Ishikawa (cell line): ENCODE measurements around the gene ATP5F1D.

Experiments
- CEBPB ChIP-seq: IDR thresholded peaks from 2 replicates; pipeline ENCODE4 v1.6.1; 2012
- CREB1 ChIP-seq: IDR thresholded peaks from 2 replicates; pipeline ENCODE4 v1.6.1; 2012; ENCODE audit warnings: low read depth
- EGR1 ChIP-seq: IDR thresholded peaks from 2 replicates; pipeline ENCODE4 v1.6.1; 2012
- EP300 ChIP-seq: IDR thresholded peaks from 2 replicates; pipeline ENCODE4 v1.6.1; 2012; ENCODE audit warnings: borderline replicate concordance
- FOXM1 ChIP-seq: IDR thresholded peaks from 2 replicates; pipeline ENCODE4 v1.6.1; 2012; ENCODE audit warnings: low read depth, borderline replicate concordance
- NFIC ChIP-seq: IDR thresholded peaks from 2 replicates; pipeline ENCODE4 v1.6.1; 2012
- RAD21 ChIP-seq: IDR thresholded peaks from 2 replicates; pipeline ENCODE4 v1.6.1; 2012; ENCODE audit warnings: low read depth
- TAF1 ChIP-seq: IDR thresholded peaks from 2 replicates; pipeline ENCODE4 v1.6.1; 2012; ENCODE audit warnings: low read depth, mild to moderate bottlenecking
- TCF12 ChIP-seq: IDR thresholded peaks from 2 replicates; pipeline ENCODE4 v1.6.1; 2012; ENCODE audit warnings: low read depth
- TEAD4 ChIP-seq: IDR thresholded peaks from 2 replicates; pipeline ENCODE4 v1.6.1; 2012
- YY1 ChIP-seq: IDR thresholded peaks from 2 replicates; pipeline ENCODE4 v1.6.1; 2012; ENCODE audit warnings: low read depth
- ZBTB7A ChIP-seq: IDR thresholded peaks from 2 replicates; pipeline ENCODE4 v1.6.1; 2012; ENCODE audit warnings: low read depth
- TF ChIP-seq, protein P1 (sequence below): IDR thresholded peaks from 2 replicates; pipeline ENCODE4 v1.6.1; 2012; ENCODE audit warnings: low read depth, mild to moderate bottlenecking
- TF ChIP-seq, protein P2 (sequence below): IDR thresholded peaks from 2 replicates; pipeline ENCODE4 v1.6.1; 2012
- TF ChIP-seq, protein P3 (sequence below): IDR thresholded peaks from 2 replicates; pipeline ENCODE4 v1.6.1; 2012

The ATP5F1D gene

DNA sequence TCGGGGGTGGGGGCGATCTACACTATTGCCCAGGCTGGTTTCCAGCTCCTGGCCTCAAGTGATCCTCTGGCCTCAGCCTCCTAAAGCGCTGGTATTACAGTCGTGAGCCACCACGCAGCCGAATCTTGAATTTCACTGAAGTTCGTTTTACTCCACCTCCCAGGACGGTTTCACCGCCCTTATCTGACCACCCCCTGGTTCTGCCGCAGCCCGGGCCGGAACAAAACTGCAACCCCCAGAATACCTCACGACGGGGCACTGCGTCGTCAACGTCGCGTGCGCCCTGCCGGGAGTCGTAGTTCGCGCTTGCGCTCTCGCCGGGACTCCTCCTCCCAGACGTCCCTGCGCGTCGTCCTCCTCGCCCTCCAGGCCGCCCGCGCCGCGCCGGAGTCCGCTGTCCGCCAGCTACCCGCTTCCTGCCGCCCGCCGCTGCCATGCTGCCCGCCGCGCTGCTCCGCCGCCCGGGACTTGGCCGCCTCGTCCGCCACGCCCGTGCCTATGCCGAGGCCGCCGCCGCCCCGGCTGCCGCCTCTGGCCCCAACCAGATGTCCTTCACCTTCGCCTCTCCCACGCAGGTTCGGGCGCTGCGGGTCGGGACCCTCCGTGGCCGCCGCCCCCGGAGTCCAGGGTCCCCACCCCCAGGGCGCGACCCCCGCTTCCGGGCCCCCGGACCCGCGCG, at the start of gene ATP5F1D:
Gene ATP5F1D (plus strand): TSS at position 335 of the 679 bp plus-strand sequence. CDS start 100 bp downstream, at position 435.
- TF ChIP-seq RAD21: no peak
- no peak for TF ChIP-seq CEBPB
- TF ChIP-seq, protein P1, sequence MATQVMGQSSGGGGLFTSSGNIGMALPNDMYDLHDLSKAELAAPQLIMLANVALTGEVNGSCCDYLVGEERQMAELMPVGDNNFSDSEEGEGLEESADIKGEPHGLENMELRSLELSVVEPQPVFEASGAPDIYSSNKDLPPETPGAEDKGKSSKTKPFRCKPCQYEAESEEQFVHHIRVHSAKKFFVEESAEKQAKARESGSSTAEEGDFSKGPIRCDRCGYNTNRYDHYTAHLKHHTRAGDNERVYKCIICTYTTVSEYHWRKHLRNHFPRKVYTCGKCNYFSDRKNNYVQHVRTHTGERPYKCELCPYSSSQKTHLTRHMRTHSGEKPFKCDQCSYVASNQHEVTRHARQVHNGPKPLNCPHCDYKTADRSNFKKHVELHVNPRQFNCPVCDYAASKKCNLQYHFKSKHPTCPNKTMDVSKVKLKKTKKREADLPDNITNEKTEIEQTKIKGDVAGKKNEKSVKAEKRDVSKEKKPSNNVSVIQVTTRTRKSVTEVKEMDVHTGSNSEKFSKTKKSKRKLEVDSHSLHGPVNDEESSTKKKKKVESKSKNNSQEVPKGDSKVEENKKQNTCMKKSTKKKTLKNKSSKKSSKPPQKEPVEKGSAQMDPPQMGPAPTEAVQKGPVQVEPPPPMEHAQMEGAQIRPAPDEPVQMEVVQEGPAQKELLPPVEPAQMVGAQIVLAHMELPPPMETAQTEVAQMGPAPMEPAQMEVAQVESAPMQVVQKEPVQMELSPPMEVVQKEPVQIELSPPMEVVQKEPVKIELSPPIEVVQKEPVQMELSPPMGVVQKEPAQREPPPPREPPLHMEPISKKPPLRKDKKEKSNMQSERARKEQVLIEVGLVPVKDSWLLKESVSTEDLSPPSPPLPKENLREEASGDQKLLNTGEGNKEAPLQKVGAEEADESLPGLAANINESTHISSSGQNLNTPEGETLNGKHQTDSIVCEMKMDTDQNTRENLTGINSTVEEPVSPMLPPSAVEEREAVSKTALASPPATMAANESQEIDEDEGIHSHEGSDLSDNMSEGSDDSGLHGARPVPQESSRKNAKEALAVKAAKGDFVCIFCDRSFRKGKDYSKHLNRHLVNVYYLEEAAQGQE: no peak
- no peak for TF ChIP-seq EP300
- TF ChIP-seq CREB1: peak; percentile 80
- TF ChIP-seq EGR1: no peak
- TF ChIP-seq, protein P2, sequence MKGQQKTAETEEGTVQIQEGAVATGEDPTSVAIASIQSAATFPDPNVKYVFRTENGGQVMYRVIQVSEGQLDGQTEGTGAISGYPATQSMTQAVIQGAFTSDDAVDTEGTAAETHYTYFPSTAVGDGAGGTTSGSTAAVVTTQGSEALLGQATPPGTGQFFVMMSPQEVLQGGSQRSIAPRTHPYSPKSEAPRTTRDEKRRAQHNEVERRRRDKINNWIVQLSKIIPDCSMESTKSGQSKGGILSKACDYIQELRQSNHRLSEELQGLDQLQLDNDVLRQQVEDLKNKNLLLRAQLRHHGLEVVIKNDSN: peak; percentile 45; the same call in 1 of the 2 replicates
- TF ChIP-seq FOXM1: no peak
- TF ChIP-seq TCF12: peak; percentile 67; the same call in 1 of the 2 replicates
- peak; percentile 76 for TF ChIP-seq YY1
- peak; percentile 76; the same call in 1 of the 2 replicates for TF ChIP-seq TAF1
- no peak for TF ChIP-seq NFIC
- peak; percentile 59; the same call in 1 of the 2 replicates for TF ChIP-seq ZBTB7A
- TF ChIP-seq TEAD4: no peak
- TF ChIP-seq, protein P3, sequence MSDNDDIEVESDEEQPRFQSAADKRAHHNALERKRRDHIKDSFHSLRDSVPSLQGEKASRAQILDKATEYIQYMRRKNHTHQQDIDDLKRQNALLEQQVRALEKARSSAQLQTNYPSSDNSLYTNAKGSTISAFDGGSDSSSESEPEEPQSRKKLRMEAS: peak; percentile 61; the same call in 1 of the 2 replicates

DNA sequence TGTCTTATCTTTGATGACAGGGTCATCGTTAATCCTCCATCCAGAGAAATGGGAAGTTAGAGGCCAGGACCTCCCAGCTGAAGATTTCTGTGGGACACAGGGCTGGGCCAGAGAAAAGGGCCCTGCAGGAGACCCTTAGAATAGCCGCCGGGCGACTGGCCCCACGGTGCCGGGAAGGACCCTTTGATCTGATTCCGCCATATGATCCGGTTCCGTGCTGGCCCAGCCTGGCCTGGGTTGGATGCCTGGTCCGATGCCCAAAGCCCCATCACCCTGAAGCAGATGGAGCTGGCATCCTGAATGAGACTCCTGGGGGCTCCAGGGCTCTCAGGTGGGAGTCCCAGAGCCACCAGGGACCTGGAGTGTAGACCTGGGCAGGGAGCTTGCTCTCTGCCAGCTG, 42.0 kb upstream of the ATP5F1D start:
- TF ChIP-seq CREB1 (no peak), EGR1 (no peak), NFIC (no peak), CEBPB (no peak), TEAD4 (no peak), FOXM1 (no peak), TCF12 (no peak), RAD21 (no peak), TAF1 (no peak)
- TF ChIP-seq, protein P1: no peak
- TF ChIP-seq, protein P3: no peak

DNA sequence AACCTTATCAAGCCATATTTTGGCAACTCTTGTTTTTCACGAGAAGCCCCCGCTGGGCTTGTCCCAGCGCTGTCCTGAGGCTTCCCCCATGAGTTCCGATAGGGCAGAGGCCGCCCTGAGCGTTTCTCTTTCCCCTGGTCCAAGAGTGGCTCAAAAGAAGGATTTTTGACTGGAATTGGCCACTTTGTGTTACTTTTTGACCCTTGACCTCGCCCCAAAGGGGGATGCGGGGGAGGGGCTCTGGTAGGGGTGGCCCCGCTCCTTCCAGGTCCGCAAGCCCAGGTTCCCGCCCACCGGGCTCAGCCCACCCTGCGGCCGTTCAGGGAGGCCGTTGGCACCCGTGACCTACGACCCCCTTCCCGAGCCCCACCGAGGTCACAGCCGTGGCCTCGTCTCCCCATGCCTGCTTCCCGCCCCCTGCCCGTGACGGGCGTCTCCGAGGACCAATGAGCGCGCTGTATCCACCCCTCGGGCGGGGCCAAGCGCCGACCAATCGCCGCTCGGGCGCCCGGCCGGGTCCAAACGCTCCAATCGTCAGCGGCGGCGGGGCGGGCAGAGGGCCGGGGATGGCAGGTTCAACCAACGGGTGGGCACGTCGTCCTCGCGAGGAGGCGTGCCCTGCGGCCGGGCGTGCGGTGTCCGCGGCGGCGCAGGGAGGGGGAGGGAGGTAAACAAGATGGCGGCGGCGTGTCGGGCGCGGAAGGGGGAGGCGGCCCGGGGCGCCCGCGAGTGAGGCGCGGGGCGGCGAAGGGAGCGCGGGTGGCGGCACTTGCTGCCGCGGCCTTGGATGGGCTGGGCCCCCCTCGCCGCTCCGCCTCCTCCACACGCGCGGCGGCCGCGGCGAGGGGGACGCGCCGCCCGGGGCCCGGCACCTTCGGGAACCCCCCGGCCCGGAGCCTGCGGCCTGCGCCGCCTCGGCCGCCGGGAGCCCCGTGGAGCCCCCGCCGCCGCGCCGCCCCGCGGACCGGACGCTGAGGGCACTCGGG, 36.1 kb upstream of the ATP5F1D start, which contains the start of gene STK11:
Gene STK11 (plus strand): TSS at position 665 of the 986 bp plus-strand sequence. CDS start 1,136 bp downstream, outside the sequence.
- TF ChIP-seq ZBTB7A (peak; percentile 97), TAF1 (peak; percentile 88), NFIC (no peak), YY1 (peak; percentile 96), EGR1 (no peak), FOXM1 (peak; percentile 59), TCF12 (no peak; the same call in 1 of the 2 replicates), TEAD4 (0 out of 2 replicates have a peak, but pooled peaks have one; percentile 6)
- TF ChIP-seq, protein P3: peak; percentile 72
- TF ChIP-seq, protein P1: no peak
